Peyer's patch (tissue), 4 donors: ENCODE measurements around the gene RBPJL. TPM values are rescaled to one million over a fixed set of nuclear protein-coding genes. Genes with fewer than 3 reads are reported as not detected.

Experiments
- DNase-seq, 3 donors: peaks; one replicate each; pipeline ENCODE4 v3.0.0-alpha.2; 2017 to 2019
- H3K27ac ChIP-seq, 4 donors: fragments of 200-600 bp; sonication (generic); one replicate each; pipeline ENCODE4 v1.5.1; 2016 to 2019
- H3K27me3 ChIP-seq, 2 donors: fragments of 200-600 bp; sonication (generic); one replicate each; pipeline ENCODE4 v1.5.1; 2019
- H3K36me3 ChIP-seq, 3 donors: fragments of 200-600 bp; sonication (generic); one replicate each; pipeline ENCODE4 v1.5.1; 2016 to 2019
- H3K4me1 ChIP-seq, 4 donors: fragments of 200-600 bp; sonication (generic); one replicate each; pipeline ENCODE4 v1.5.1; 2016 to 2019
- H3K4me3 ChIP-seq, 4 donors: fragments of 200-600 bp; sonication (generic); 1 replicate in 3 of 4; 2 replicates in 1 of 4; pipeline ENCODE4 v1.5.1; 2016 to 2019; ENCODE audit warnings: mild to moderate bottlenecking in 1 of 4
- H3K9me3 ChIP-seq, 4 donors: fragments of 200-600 bp; sonication (generic); one replicate each; pipeline ENCODE4 v1.5.1; 2016 to 2019; ENCODE audit warnings: mild to moderate bottlenecking in 1 of 4
- CTCF ChIP-seq, 6 experiments: fragments of 450-650 bp in 4 of 6; fragments of 200-600 bp in 2 of 6; sonication (generic) in 1 of 6; IDR thresholded peaks; one replicate each; pipeline ENCODE4 v1.5.1; 2017 to 2019; ENCODE audit warnings: antibody characterized with exemption in 6 of 6, mild to moderate bottlenecking in 3 of 6, moderate library complexity in 1 of 6
- POLR2A ChIP-seq, 2 donors: fragments of 450-650 bp; IDR thresholded peaks; one replicate each; pipeline ENCODE4 v1.5.1; 2017; ENCODE audit warnings: antibody characterized with exemption in 2 of 2, mild to moderate bottlenecking in 2 of 2, moderate library complexity in 2 of 2
- total RNA-seq, 4 donors: library from RNA; depleted of rRNA; stranded (reverse); fragments of >200 nt; gene quantifications; one replicate each; pipeline ENCODE4 v1.1.0, GENCODE V29; 2016

RBPJL gene
- total RNA-seq, 4 donors from 2014 or later: not detected

GRCh38 chr20:45338121-45339030 is 31.7 kb downstream of the RBPJL start:
- DNase-seq: no peak
- H3K4me1 ChIP-seq: peaks cover 0 to 75% (median 13%) of the 10 kb centered on the region in 4 donors

GRCh38 chr20:45339084-45339483 is 32.4 kb downstream of the RBPJL start:
- H3K4me3 ChIP-seq: no peak overlapping the region
- H3K9me3 ChIP-seq: no peaks in the 10 kb centered on the region
- peaks cover 0 to 16% (median 0%) of the 10 kb centered on the region in 3 donors for H3K36me3 ChIP-seq
- TF ChIP-seq CTCF (IDR thresholded peaks at IDR 0.05) (no peak), POLR2A (IDR thresholded peaks at IDR 0.05) (no peak)
- peak overlapping the region in 3 of 4 donors; percentile 81 to 96 (median 92) for H3K27ac ChIP-seq
- DNase-seq: peak in 2 of 3 donors; percentile 61 to 68
- H3K4me1 ChIP-seq: peaks cover 0 to 82% (median 14%) of the 10 kb centered on the region in 4 donors
- no peaks in the 10 kb centered on the region for H3K27me3 ChIP-seq

More at GRCh38 chr20:45338121-45339030, 31.7 kb downstream of the RBPJL start:
- no peaks in the 10 kb centered on the region for H3K27me3 ChIP-seq
- peak overlapping the region; percentile 38 to 96 (median 86) for H3K27ac ChIP-seq
- no peaks in the 10 kb centered on the region for H3K9me3 ChIP-seq
- peak overlapping the region in 1 of 4 donors; percentile 6 for H3K4me3 ChIP-seq
- TF ChIP-seq POLR2A (IDR thresholded peaks at IDR 0.05): no peak
- TF ChIP-seq CTCF (IDR thresholded peaks at IDR 0.05): no peak
- peaks cover 0 to 23% (median 0%) of the 10 kb centered on the region in 3 donors for H3K36me3 ChIP-seq

GRCh38 chr20:45339799-45340198 is 33.2 kb downstream of the RBPJL start:
- H3K4me1 ChIP-seq: peaks cover 0 to 89% (median 15%) of the 10 kb centered on the region in 4 donors
- H3K4me3 ChIP-seq: no peak overlapping the region
- TF ChIP-seq POLR2A (IDR thresholded peaks at IDR 0.05) (no peak), CTCF (IDR thresholded peaks at IDR 0.05) (no peak)
- H3K9me3 ChIP-seq: no peaks in the 10 kb centered on the region
- peaks cover 0 to 11% (median 0%) of the 10 kb centered on the region in 3 donors for H3K36me3 ChIP-seq
- H3K27ac ChIP-seq: peak overlapping the region in 2 of 4 donors; percentile 92 to 96
- DNase-seq: peak in 1 of 3 donors; percentile 47
- no peaks in the 10 kb centered on the region for H3K27me3 ChIP-seq

- H3K4me3 ChIP-seq: no peak overlapping the region
- peaks cover 0 to 5% (median 0%) of the 10 kb centered on the region in 3 donors for H3K36me3 ChIP-seq
- peak overlapping the region in 2 of 4 donors; percentile 92 to 96 for H3K27ac ChIP-seq
- peaks cover 0 to 94% (median 17%) of the 10 kb centered on the region in 4 donors for H3K4me1 ChIP-seq
- DNase-seq: no peak
- H3K27me3 ChIP-seq: no peaks in the 10 kb centered on the region
- H3K9me3 ChIP-seq: no peaks in the 10 kb centered on the region
- no peak for TF ChIP-seq CTCF (IDR thresholded peaks at IDR 0.05)
- no peak for TF ChIP-seq POLR2A (IDR thresholded peaks at IDR 0.05)
These were observed 33.7 kb downstream of the RBPJL start for GRCh38 chr20:45340236-45340847.

GRCh38 chr20:45340951-45341350 is 34.3 kb downstream of the RBPJL start:
- H3K4me1 ChIP-seq: peaks cover 0 to 100% (median 19%) of the 10 kb centered on the region in 4 donors
- no peak overlapping the region for H3K4me3 ChIP-seq
- no peaks in the 10 kb centered on the region for H3K36me3 ChIP-seq
- H3K27ac ChIP-seq: peak overlapping the region in 2 of 4 donors; percentile 92 to 96
- TF ChIP-seq CTCF (IDR thresholded peaks at IDR 0.05): no peak
- no peak for TF ChIP-seq POLR2A (IDR thresholded peaks at IDR 0.05)
- no peaks in the 10 kb centered on the region for H3K27me3 ChIP-seq
- no peak for DNase-seq
- H3K9me3 ChIP-seq: no peaks in the 10 kb centered on the region
